H9 (cell line): ENCODE measurements around the gene SMURF1. TPM values are rescaled to one million over a fixed set of nuclear protein-coding genes. Genes with fewer than 3 reads are reported as not detected.

Source experiments
- DNase-seq: peaks from one replicate; pipeline ENCODE4 v3.0.0-alpha.2; 2017
- H2AFZ ChIP-seq: one replicate; pipeline ENCODE4 v1.6.1; 2013; ENCODE audit warnings: mild to moderate bottlenecking, low read length, control low read depth, moderate library complexity
- H2AK5ac ChIP-seq: 2 replicates; pipeline ENCODE4 v1.6.1; 2013; ENCODE audit warnings: low read length, control low read depth, mixed read lengths; ENCODE audit not compliant: insufficient read length
- H2BK120ac ChIP-seq: one replicate; pipeline ENCODE4 v1.6.1; 2013; ENCODE audit warnings: low read depth, mild to moderate bottlenecking, low read length, control low read depth, inconsistent platforms; ENCODE audit not compliant: poor library complexity, severe bottlenecking
- H2BK12ac ChIP-seq: 2 replicates; pipeline ENCODE4 v1.6.1; 2013; ENCODE audit warnings: low read length, control low read depth, mixed read lengths, low read depth; ENCODE audit not compliant: insufficient read length
- H2BK15ac ChIP-seq: 2 replicates; pipeline ENCODE4 v1.6.1; 2013; ENCODE audit warnings: low read depth, low read length, control low read depth
- H2BK20ac ChIP-seq: one replicate; pipeline ENCODE4 v1.6.1; 2013; ENCODE audit warnings: low read depth, mild to moderate bottlenecking, low read length, control low read depth, inconsistent platforms; ENCODE audit not compliant: poor library complexity, severe bottlenecking
- H2BK5ac ChIP-seq: 2 replicates; pipeline ENCODE4 v1.6.1; 2013; ENCODE audit warnings: low read length, control low read depth, mixed read lengths; ENCODE audit not compliant: insufficient read length
- H3K14ac ChIP-seq: 2 replicates; pipeline ENCODE4 v1.6.1; 2013; ENCODE audit warnings: low read length, control low read depth; ENCODE audit not compliant: insufficient read depth
- H3K18ac ChIP-seq: 2 replicates; pipeline ENCODE4 v1.6.1; 2013; ENCODE audit warnings: low read depth, mild to moderate bottlenecking, mixed read lengths, low read length, control low read depth; ENCODE audit not compliant: insufficient read length
- H3K23ac ChIP-seq: 2 replicates; pipeline ENCODE4 v1.6.1; 2013; ENCODE audit warnings: low read length, control low read depth, mixed read lengths, low read depth; ENCODE audit not compliant: insufficient read length
- H3K23me2 ChIP-seq: 2 replicates; pipeline ENCODE4 v1.6.1; 2013; ENCODE audit warnings: low read depth, mild to moderate bottlenecking, mixed read lengths, low read length, control low read depth; ENCODE audit not compliant: insufficient read length, poor library complexity, severe bottlenecking
- H3K27ac ChIP-seq: 2 replicates; pipeline ENCODE4 v1.5.1; 2013; ENCODE audit warnings: low read length, control low read depth, mixed read lengths, low read depth; ENCODE audit not compliant: insufficient read length
- H3K27me3 ChIP-seq: 2 replicates; pipeline ENCODE4 v1.6.1; 2013; ENCODE audit warnings: low read length, control low read depth, inconsistent platforms; ENCODE audit not compliant: insufficient read depth
- H3K4ac ChIP-seq: 2 replicates; pipeline ENCODE4 v1.6.1; 2013; ENCODE audit warnings: low read depth, mild to moderate bottlenecking, control low read depth, inconsistent platforms, low read length, moderate library complexity
- H3K4me1 ChIP-seq: 2 replicates; pipeline ENCODE4 v1.6.1; 2013; ENCODE audit warnings: low read length, control low read depth, inconsistent platforms; ENCODE audit not compliant: insufficient read depth
- H3K4me2 ChIP-seq: 2 replicates; pipeline ENCODE4 v1.6.1; 2013; ENCODE audit warnings: low read length, control low read depth, mixed read lengths; ENCODE audit not compliant: insufficient read length, insufficient read depth
- H3K56ac ChIP-seq: 2 replicates; pipeline ENCODE4 v1.6.1; 2013; ENCODE audit warnings: low read depth, mild to moderate bottlenecking, mixed read lengths, low read length, control low read depth; ENCODE audit not compliant: insufficient read length
- H3K79me1 ChIP-seq: 2 replicates; pipeline ENCODE4 v1.6.1; 2013; ENCODE audit warnings: low read depth, mild to moderate bottlenecking, moderate library complexity, low read length, control low read depth, inconsistent platforms; ENCODE audit not compliant: insufficient read depth, poor library complexity, severe bottlenecking
- H3K79me2 ChIP-seq: 2 replicates; pipeline ENCODE4 v1.6.1; 2013; ENCODE audit warnings: low read length, control low read depth, inconsistent platforms; ENCODE audit not compliant: insufficient read depth
- H3K9ac ChIP-seq: 2 replicates; pipeline ENCODE4 v1.6.1; 2013; ENCODE audit warnings: low read length, control low read depth, mixed read lengths; ENCODE audit not compliant: insufficient read length; ENCODE audit errors: extremely low read depth
- H3K9me3 ChIP-seq: one replicate; pipeline ENCODE4 v1.6.1; 2013; ENCODE audit warnings: low read depth, low read length, inconsistent platforms; ENCODE audit not compliant: control insufficient read depth
- H3T11ph ChIP-seq: one replicate; pipeline ENCODE4 v1.6.1; 2013; ENCODE audit warnings: mild to moderate bottlenecking, low read length, control low read depth, inconsistent platforms
- H4K20me1 ChIP-seq: one replicate; pipeline ENCODE4 v1.6.1; 2013; ENCODE audit not compliant: control insufficient read depth, insufficient read length, insufficient read depth
- H4K5ac ChIP-seq: 2 replicates; pipeline ENCODE4 v1.6.1; 2013; ENCODE audit warnings: low read depth, mild to moderate bottlenecking, mixed read lengths, low read length, control low read depth; ENCODE audit not compliant: insufficient read length
- H4K8ac ChIP-seq: replicated peaks from 2 replicates; pipeline ENCODE4 v1.6.1; 2013; ENCODE audit warnings: low read length, control low read depth, mixed read lengths, low read depth; ENCODE audit not compliant: insufficient read length
- H4K91ac ChIP-seq: 2 replicates; pipeline ENCODE4 v1.6.1; 2013; ENCODE audit warnings: low read depth, mild to moderate bottlenecking, moderate library complexity, mixed read lengths, low read length, control low read depth; ENCODE audit not compliant: insufficient read length
- H3K27ac Mint-ChIP-seq, 3 experiments: 2 replicates in 2 of 3; 3 replicates in 1 of 3; pipeline ENCODE4 v1.8.0; 2020 to 2021; ENCODE audit warnings: mixed read lengths in 3 of 3, mild to moderate bottlenecking in 1 of 3, moderate library complexity in 1 of 3
- H3K27me3 Mint-ChIP-seq: 2 replicates; pipeline ENCODE4 v1.8.0; 2021; ENCODE audit warnings: low read depth, mild to moderate bottlenecking, moderate library complexity, mixed read lengths
- H3K36me3 Mint-ChIP-seq, 3 experiments: 2 replicates in 2 of 3; 3 replicates in 1 of 3; pipeline ENCODE4 v1.8.0; 2020 to 2021; ENCODE audit warnings: low read depth in 3 of 3, mixed read lengths in 3 of 3; ENCODE audit not compliant: insufficient read depth in 1 of 3
- H3K4me1 Mint-ChIP-seq, 2 experiments: 2 replicates each; pipeline ENCODE4 v1.8.0; 2020; ENCODE audit warnings: mixed read lengths in 2 of 2
- H3K4me3 Mint-ChIP-seq, 2 experiments: 2 replicates in 1 of 2; 3 replicates in 1 of 2; pipeline ENCODE4 v1.8.0; 2020 to 2021; ENCODE audit warnings: mild to moderate bottlenecking in 2 of 2, mixed read lengths in 2 of 2, moderate library complexity in 1 of 2
- H3K9me3 Mint-ChIP-seq, 2 experiments: 2 replicates in 1 of 2; 3 replicates in 1 of 2; pipeline ENCODE4 v1.8.0; 2020; ENCODE audit warnings: mild to moderate bottlenecking in 2 of 2, mixed read lengths in 2 of 2, moderate library complexity in 1 of 2
- WGBS: extraction: QIAGEN DNeasy Blood & Tissue Kit; methylation state at CpG from one replicate; pipeline ENCODE4 v1.1.7; 2013; ENCODE audit warnings: missing lambda C conversion rate, low lambda C conversion rate, mixed read lengths; ENCODE audit not compliant: insufficient read length; ENCODE audit errors: extremely low coverage; 5-methylcytosine and 5-hydroxymethylcytosine counted together
- total RNA-seq: library from RNA; stranded (reverse); gene quantifications from 2 replicates; pipeline ENCODE4 v1.2.1, GENCODE V29; 2021
- TF ChIP-seq, protein P1 (sequence below): fragments of 200-600 bp; sonication (generic); conservative IDR thresholded peaks from 3 replicates; pipeline ENCODE4 v1.8.0; 2021; ENCODE audit warnings: antibody characterized with exemption, mild to moderate bottlenecking

SMURF1 gene
- total RNA-seq, 1 experiment from 2014 or later = 29.4 TPM

DNA sequence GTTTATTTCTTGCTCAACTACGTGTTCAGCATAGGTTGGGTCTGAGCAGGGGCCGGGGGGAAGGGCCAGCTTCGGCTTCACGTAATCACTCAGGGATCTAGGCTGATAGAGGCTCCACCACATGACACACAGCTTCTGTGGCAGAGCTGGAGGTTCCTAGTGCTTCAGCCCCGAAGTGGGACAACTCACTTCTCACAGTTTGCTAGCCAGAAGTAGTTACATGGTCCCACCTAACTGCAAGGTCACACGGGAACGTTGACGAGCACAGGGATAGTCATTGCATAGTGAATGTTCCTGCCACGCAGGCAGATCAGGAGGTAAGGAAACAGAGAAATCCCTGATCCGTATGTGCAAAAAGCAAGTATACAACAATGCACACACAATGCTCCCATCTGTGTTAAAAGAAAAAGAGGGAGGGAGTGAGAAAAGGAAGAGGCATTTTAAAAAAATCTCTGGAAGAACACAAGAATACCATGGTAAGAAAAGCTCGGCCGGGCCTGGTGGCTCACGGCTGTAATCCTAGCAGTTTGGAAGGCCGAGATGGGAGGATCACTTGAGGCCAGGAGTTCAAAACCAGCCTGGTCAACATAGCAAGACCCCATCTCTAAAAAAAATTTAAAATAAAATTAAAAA is 16.9 kb downstream of the SMURF1 start:
- Histone ChIP-seq H3K9me3 (no peaks in the 10 kb centered on the region), H3K27ac (no peak overlapping the region), H3T11ph (no peak overlapping the region), H2BK5ac (peak overlapping the region; percentile 56), H2BK15ac (no peak overlapping the region), H2AFZ (no peak overlapping the region), H3K79me1 (peaks cover 5% of the 10 kb centered on the region), H3K27me3 (no peaks in the 10 kb centered on the region), H2AK5ac (no peak overlapping the region), H2BK20ac (no peak overlapping the region), H3K4me1 (peaks cover 8% of the 10 kb centered on the region; the same call in 1 of the 2 replicates), H4K5ac (no peak overlapping the region), H4K91ac (no peak overlapping the region), H3K56ac (no peak overlapping the region), H4K20me1 (no peaks in the 10 kb centered on the region), H3K14ac (peak overlapping the region; percentile 31), H3K9ac (no peak overlapping the region), H3K4ac (no peak overlapping the region), H2BK12ac (no peak overlapping the region), H3K79me2 (peaks cover 29% of the 10 kb centered on the region; the same call in 1 of the 2 replicates), H2BK120ac (no peak overlapping the region), H3K4me2 (no peak overlapping the region), H3K23me2 (no peaks in the 10 kb centered on the region), H4K8ac (no peak overlapping the region), H3K23ac (no peak overlapping the region), H3K18ac (no peak overlapping the region)
- Mint-ChIP-seq H3K27ac (peak overlapping the region; percentile 28 to 93 (median 69); a peak in 5 of 7 replicates), H3K9me3 (no peaks in the 10 kb centered on the region), H3K36me3 (no peaks in the 10 kb centered on the region; a peak in 1 of 7 replicates), H3K4me1 (peaks cover 17 to 24% of the 10 kb centered on the region in 2 experiments), H3K4me3 (no peak overlapping the region), H3K27me3 (no peaks in the 10 kb centered on the region)
- no peak for DNase-seq
- WGBS = no CpG with 5 or more reads among the region's 14 CpGs
- TF ChIP-seq, protein P1, sequence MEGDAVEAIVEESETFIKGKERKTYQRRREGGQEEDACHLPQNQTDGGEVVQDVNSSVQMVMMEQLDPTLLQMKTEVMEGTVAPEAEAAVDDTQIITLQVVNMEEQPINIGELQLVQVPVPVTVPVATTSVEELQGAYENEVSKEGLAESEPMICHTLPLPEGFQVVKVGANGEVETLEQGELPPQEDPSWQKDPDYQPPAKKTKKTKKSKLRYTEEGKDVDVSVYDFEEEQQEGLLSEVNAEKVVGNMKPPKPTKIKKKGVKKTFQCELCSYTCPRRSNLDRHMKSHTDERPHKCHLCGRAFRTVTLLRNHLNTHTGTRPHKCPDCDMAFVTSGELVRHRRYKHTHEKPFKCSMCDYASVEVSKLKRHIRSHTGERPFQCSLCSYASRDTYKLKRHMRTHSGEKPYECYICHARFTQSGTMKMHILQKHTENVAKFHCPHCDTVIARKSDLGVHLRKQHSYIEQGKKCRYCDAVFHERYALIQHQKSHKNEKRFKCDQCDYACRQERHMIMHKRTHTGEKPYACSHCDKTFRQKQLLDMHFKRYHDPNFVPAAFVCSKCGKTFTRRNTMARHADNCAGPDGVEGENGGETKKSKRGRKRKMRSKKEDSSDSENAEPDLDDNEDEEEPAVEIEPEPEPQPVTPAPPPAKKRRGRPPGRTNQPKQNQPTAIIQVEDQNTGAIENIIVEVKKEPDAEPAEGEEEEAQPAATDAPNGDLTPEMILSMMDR = no peak
